ENCODE results near the gene RPS6KC1.

GRCh38 chr1:213250041-213250440, 199.0 kb downstream of the RPS6KC1 start:
- TF ChIP-seq CTCF (IDR thresholded peaks at IDR 0.05) = no peak
- no peak for TF ChIP-seq EP300 (IDR thresholded peaks at IDR 0.05)
- no peak for TF ChIP-seq POLR2AphosphoS5 (IDR thresholded peaks at IDR 0.05)

Measured in sigmoid colon (tissue), 4 donors.